WERI-Rb-1 (cell line): Measurements from ENCODE around the gene MCU.

Experiments
- DNase-seq: peaks from one replicate; pipeline ENCODE4 v3.0.0-alpha.2; 2020
- H3K27ac ChIP-seq: fragments of 250-450 bp; sonication (Bioruptor Pico); 2 replicates; pipeline ENCODE4 v1.5.1; 2020; ENCODE audit warnings: mild to moderate bottlenecking, moderate library complexity
- H3K27me3 ChIP-seq: fragments of 250-450 bp; sonication (Bioruptor Pico); 2 replicates; pipeline ENCODE4 v1.5.1; 2021; ENCODE audit warnings: mild to moderate bottlenecking, low read depth, moderate library complexity; ENCODE audit not compliant: insufficient read depth, severe bottlenecking
- H3K36me3 ChIP-seq: fragments of 250-450 bp; sonication (Bioruptor Pico); 2 replicates; pipeline ENCODE4 v1.5.1; 2020; ENCODE audit warnings: mild to moderate bottlenecking, moderate library complexity
- H3K4me3 ChIP-seq: 2 replicates; pipeline ENCODE4 v1.5.1; 2011; ENCODE audit warnings: low read depth, mild to moderate bottlenecking, control low read depth, low read length
- H3K9me3 ChIP-seq: fragments of 250-450 bp; sonication (Bioruptor Pico); 2 replicates; pipeline ENCODE4 v1.5.1; 2021; ENCODE audit warnings: mild to moderate bottlenecking, moderate library complexity; ENCODE audit not compliant: severe bottlenecking
- CTCF ChIP-seq: IDR thresholded peaks from 2 replicates; pipeline ENCODE4 v1.5.1; 2011; ENCODE audit warnings: low read depth, mild to moderate bottlenecking, control low read depth, inconsistent platforms, low read length

Gene MCU

GRCh38 chr10:72924351-72924750, 232.4 kb downstream of the MCU start:
- Histone ChIP-seq H3K27me3 (no peaks in the 10 kb centered on the region), H3K9me3 (peaks cover 11% of the 10 kb centered on the region), H3K4me3 (no peak overlapping the region), H3K36me3 (no peaks in the 10 kb centered on the region), H3K27ac (no peak overlapping the region)
- TF ChIP-seq CTCF, result no peak
- DNase-seq, result no peak

- Histone ChIP-seq H3K4me3 (no peak overlapping the region), H3K27ac (no peak overlapping the region), H3K36me3 (no peaks in the 10 kb centered on the region), H3K9me3 (peaks cover 4% of the 10 kb centered on the region), H3K27me3 (no peaks in the 10 kb centered on the region)
- TF ChIP-seq CTCF, result no peak
- no peak for DNase-seq
Observed at GRCh38 chr10:72925951-72926465, 234.1 kb downstream of the MCU start.

GRCh38 chr10:72927485-72927884, 235.5 kb downstream of the MCU start:
- H3K9me3 ChIP-seq, result no peaks in the 10 kb centered on the region
- H3K36me3 ChIP-seq, result no peaks in the 10 kb centered on the region
- H3K4me3 ChIP-seq, result no peak overlapping the region
- TF ChIP-seq CTCF, result no peak
- H3K27me3 ChIP-seq, result no peaks in the 10 kb centered on the region
- DNase-seq, result no peak
- H3K27ac ChIP-seq, result no peak overlapping the region

- no peaks in the 10 kb centered on the region for H3K9me3 ChIP-seq
- no peaks in the 10 kb centered on the region for H3K27me3 ChIP-seq
- H3K4me3 ChIP-seq, result no peak overlapping the region
- no peak for TF ChIP-seq CTCF
- no peaks in the 10 kb centered on the region for H3K36me3 ChIP-seq
- no peak for DNase-seq
- no peak overlapping the region for H3K27ac ChIP-seq
Observed at GRCh38 chr10:72928798-72929197, 236.9 kb downstream of the MCU start.

GRCh38 chr10:72930276-72930675, 238.3 kb downstream of the MCU start:
- Histone ChIP-seq H3K27me3 (no peaks in the 10 kb centered on the region), H3K4me3 (no peak overlapping the region), H3K36me3 (no peaks in the 10 kb centered on the region), H3K9me3 (no peaks in the 10 kb centered on the region), H3K27ac (no peak overlapping the region)
- DNase-seq, result no peak
- TF ChIP-seq CTCF, result no peak

- DNase-seq, result no peak
- Histone ChIP-seq H3K36me3 (no peaks in the 10 kb centered on the region), H3K4me3 (no peak overlapping the region), H3K27ac (no peak overlapping the region), H3K27me3 (no peaks in the 10 kb centered on the region), H3K9me3 (no peaks in the 10 kb centered on the region)
- TF ChIP-seq CTCF, result no peak
Observed at GRCh38 chr10:72932259-72933015, 240.5 kb downstream of the MCU start.
